Keratinocyte (primary cell): Measurements from ENCODE around the gene FLNA. TPM values are rescaled to one million over a fixed set of nuclear protein-coding genes. Genes with fewer than 3 reads are reported as not detected.

ENCODE experiments used
- DNase-seq: peaks from one replicate; pipeline ENCODE4 v3.0.0-alpha.2; 2011; ENCODE audit warnings: low read depth, missing footprints, low spot score
- FAIRE-seq: peaks from 2 replicates; lab custom pipeline; 2011; peaks lifted over from hg19 to GRCh38; lab: Jason Lieb, UNC
- H2AFZ ChIP-seq: 2 replicates; pipeline ENCODE4 v1.6.0; 2012; ENCODE audit warnings: low read length, control low read depth, inconsistent platforms; ENCODE audit not compliant: control insufficient read depth
- H3K27ac ChIP-seq: 2 replicates; pipeline ENCODE4 v1.5.1; 2011; ENCODE audit warnings: low read length; ENCODE audit not compliant: control insufficient read depth, insufficient read depth
- H3K27me3 ChIP-seq: 3 replicates; pipeline ENCODE4 v1.6.0; 2011; ENCODE audit warnings: low read length; ENCODE audit not compliant: control insufficient read depth, insufficient read depth; ENCODE audit errors: extremely low read depth
- H3K36me3 ChIP-seq, 2 experiments: 2 replicates in 1 of 2; 3 replicates in 1 of 2; pipeline ENCODE4 v1.5.1; 2011; ENCODE audit warnings: low read length in 2 of 2, mild to moderate bottlenecking in 1 of 2; ENCODE audit not compliant: control insufficient read depth in 2 of 2, insufficient read depth in 2 of 2; ENCODE audit errors: extremely low read depth in 1 of 2
- H3K4me1 ChIP-seq: 3 replicates; pipeline ENCODE4 v1.5.1; 2011; ENCODE audit warnings: low read length; ENCODE audit not compliant: control insufficient read depth, insufficient read depth; ENCODE audit errors: extremely low read depth
- H3K4me2 ChIP-seq: 3 replicates; pipeline ENCODE4 v1.6.0; 2011; ENCODE audit warnings: low read depth, low read length; ENCODE audit not compliant: control insufficient read depth, insufficient read depth; ENCODE audit errors: extremely low read depth
- H3K4me3 ChIP-seq, 3 experiments: fragments of 200-600 bp in 1 of 3; sonication (generic) in 1 of 3; 2 replicates in 2 of 3; 3 replicates in 1 of 3; pipeline ENCODE4 v1.5.1; 2011 to 2016; ENCODE audit warnings: low read length in 3 of 3, mild to moderate bottlenecking in 3 of 3, control low read depth in 2 of 3, inconsistent platforms in 1 of 3, low read depth in 1 of 3, mixed read lengths in 1 of 3, mixed run types in 1 of 3, moderate library complexity in 1 of 3; ENCODE audit not compliant: control insufficient read depth in 2 of 3, insufficient read depth in 2 of 3; ENCODE audit errors: extremely low read depth in 1 of 3
- H3K79me2 ChIP-seq: 2 replicates; pipeline ENCODE4 v1.6.0; 2012; ENCODE audit warnings: low read length; ENCODE audit not compliant: control insufficient read depth, insufficient read depth
- H3K9ac ChIP-seq: 3 replicates; pipeline ENCODE4 v1.6.0; 2011; ENCODE audit warnings: low read length; ENCODE audit not compliant: control insufficient read depth, insufficient read depth; ENCODE audit errors: extremely low read depth
- H3K9me1 ChIP-seq: 3 replicates; pipeline ENCODE4 v1.6.0; 2011; ENCODE audit warnings: low read length; ENCODE audit not compliant: control insufficient read depth, insufficient read depth; ENCODE audit errors: extremely low read depth
- H3K9me3 ChIP-seq: 2 replicates; pipeline ENCODE4 v1.5.1; 2012; ENCODE audit warnings: low read depth, low read length; ENCODE audit not compliant: control insufficient read depth
- H4K20me1 ChIP-seq: 3 replicates; pipeline ENCODE4 v1.6.0; 2011; ENCODE audit warnings: low read length; ENCODE audit not compliant: control insufficient read depth, insufficient read depth; ENCODE audit errors: extremely low read depth
- EZH2 ChIP-seq: IDR thresholded peaks from one replicate; pipeline ENCODE4 v1.6.1; 2012; ENCODE audit warnings: inconsistent platforms, mild to moderate bottlenecking, low read length, moderate library complexity
- dilution Hi-C: fragments of 300-500 bp; cut with MboI; formaldehyde crosslinking; loops from one replicate; pipeline ENCODE4 v1.7.0; 2020; ENCODE audit warnings: low sequenced_read_pairs; ENCODE audit not compliant: extremely low pct_ligation_motif_present
- polyA plus RNA-seq, 5 experiments: library from polyadenylated mRNA; depleted of rRNA in 3 of 5; stranded (reverse) in 3 of 5; stranded (forward) in 1 of 5; unstranded in 1 of 5; fragments of >200 nt; gene quantifications; 1 replicate in 1 of 5; 2 replicates in 3 of 5; 3 replicates in 1 of 5; pipeline versions ENCODE4 v1.2.1 to v1.2.3, GENCODE V29; 2011 to 2012; ENCODE audit warnings: missing spikeins in 2 of 5, low read depth in 1 of 5, low replicate concordance in 1 of 5
- TF ChIP-seq, protein P1 (sequence below), 3 experiments: IDR thresholded peaks in 1 of 3; conservative IDR thresholded peaks in 1 of 3; optimal IDR thresholded peaks in 1 of 3; 2 replicates in 2 of 3; 3 replicates in 1 of 3; pipeline versions ENCODE3 to v1.5.1; 2011; ENCODE audit warnings: low read length in 3 of 3, mild to moderate bottlenecking in 3 of 3, moderate library complexity in 2 of 3, control low read depth in 1 of 3, inconsistent platforms in 1 of 3; ENCODE audit not compliant: insufficient read depth in 2 of 3; ENCODE audit errors: extremely low read depth in 1 of 3

Gene FLNA
- polyA plus RNA-seq, 1 donor (not counting 4 experiments of a cell fraction or from before 2014, with no cell fraction given) = 245 TPM

DNA sequence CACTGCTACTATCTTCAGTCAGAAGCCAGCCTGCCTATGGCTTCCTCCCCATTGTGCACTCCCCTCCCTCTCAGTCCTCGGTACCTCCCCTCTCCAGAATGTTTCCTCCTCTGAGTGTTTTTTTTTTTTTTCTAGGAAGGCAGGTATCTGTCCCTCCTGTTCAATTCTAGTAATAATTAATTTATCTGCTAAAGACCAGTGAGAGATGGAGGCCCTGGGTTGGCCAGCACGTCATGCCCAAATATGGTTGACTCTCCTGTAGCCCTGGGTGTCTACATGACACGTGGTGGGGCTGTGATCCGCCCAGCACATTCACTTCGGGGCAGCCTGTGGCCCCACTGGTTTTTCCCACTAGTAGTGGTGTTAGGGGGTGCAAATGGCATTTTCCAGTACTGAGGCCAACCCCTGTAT lies 1.8 kb downstream of the FLNA start:
- FAIRE-seq (no peak), DNase-seq (no peak)
- Histone ChIP-seq H3K4me1 (peaks cover 33% of the 10 kb centered on the region), H3K4me2 (peak overlapping the region; percentile 62), H4K20me1 (no peaks in the 10 kb centered on the region), H3K27ac (no peak overlapping the region), H3K4me3 (no peak overlapping the region), H3K27me3 (no peaks in the 10 kb centered on the region), H3K9ac (no peak overlapping the region), H3K36me3 (peaks cover 2 to 5% of the 10 kb centered on the region in 2 experiments), H3K9me3 (peaks cover 2% of the 10 kb centered on the region), H2AFZ (no peak overlapping the region), H3K9me1 (no peaks in the 10 kb centered on the region), H3K79me2 (peaks cover 27% of the 10 kb centered on the region)
- dilution Hi-C loops = no loop called here
- TF ChIP-seq, protein P1, sequence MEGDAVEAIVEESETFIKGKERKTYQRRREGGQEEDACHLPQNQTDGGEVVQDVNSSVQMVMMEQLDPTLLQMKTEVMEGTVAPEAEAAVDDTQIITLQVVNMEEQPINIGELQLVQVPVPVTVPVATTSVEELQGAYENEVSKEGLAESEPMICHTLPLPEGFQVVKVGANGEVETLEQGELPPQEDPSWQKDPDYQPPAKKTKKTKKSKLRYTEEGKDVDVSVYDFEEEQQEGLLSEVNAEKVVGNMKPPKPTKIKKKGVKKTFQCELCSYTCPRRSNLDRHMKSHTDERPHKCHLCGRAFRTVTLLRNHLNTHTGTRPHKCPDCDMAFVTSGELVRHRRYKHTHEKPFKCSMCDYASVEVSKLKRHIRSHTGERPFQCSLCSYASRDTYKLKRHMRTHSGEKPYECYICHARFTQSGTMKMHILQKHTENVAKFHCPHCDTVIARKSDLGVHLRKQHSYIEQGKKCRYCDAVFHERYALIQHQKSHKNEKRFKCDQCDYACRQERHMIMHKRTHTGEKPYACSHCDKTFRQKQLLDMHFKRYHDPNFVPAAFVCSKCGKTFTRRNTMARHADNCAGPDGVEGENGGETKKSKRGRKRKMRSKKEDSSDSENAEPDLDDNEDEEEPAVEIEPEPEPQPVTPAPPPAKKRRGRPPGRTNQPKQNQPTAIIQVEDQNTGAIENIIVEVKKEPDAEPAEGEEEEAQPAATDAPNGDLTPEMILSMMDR (optimal IDR thresholded peaks at IDR 0.05 in 1 of 3, IDR thresholded peaks at IDR 0.05 in 1 of 3, conservative IDR thresholded peaks at IDR 0.05 in 1 of 3; ENCODE audit: extremely low read depth in 1 of 3, insufficient read depth in 2 of 3, low read length in 3 of 3) = no peak
- TF ChIP-seq EZH2 = no peak

DNA sequence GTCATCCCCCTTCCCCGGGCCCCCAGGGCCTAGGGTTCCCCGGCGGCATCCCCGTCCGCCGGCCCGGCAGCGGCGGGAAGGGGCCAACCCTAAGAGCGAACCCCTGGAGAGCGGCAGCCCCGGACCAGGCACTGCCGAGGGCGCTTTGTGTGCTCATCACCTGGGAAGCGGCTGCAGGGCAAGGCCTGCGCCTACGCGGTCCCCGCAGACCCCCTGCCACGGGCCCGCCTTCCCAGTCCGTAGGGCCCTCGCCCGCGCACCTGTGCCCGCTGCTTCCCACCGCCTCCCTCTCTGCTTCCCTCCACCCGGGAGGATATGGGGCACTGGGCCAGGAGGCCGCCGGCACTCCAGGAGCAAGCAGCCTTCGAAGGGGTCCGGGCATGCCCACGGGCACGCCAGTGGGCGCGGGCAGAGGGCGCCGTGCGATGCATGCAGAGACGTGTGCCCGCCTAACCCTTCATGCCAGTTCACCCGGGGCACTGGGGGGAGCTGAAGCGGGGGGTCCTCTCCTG lies 2.6 kb downstream of the FLNA start:
- no peak for FAIRE-seq
- no peaks in the 10 kb centered on the region for H3K27me3 ChIP-seq
- DNase-seq = no peak
- peaks cover 2% of the 10 kb centered on the region for H3K9me3 ChIP-seq
- dilution Hi-C loops = no loop called here
- H3K27ac ChIP-seq = peak overlapping the region; percentile 20
- H3K9me1 ChIP-seq = no peaks in the 10 kb centered on the region
- TF ChIP-seq EZH2 = no peak
- peak overlapping the region; percentile 45 to 68 (median 57) for H3K4me3 ChIP-seq
- H3K79me2 ChIP-seq = peaks cover 35% of the 10 kb centered on the region
- H2AFZ ChIP-seq = no peak overlapping the region
- peaks cover under 1% of the 10 kb centered on the region for H4K20me1 ChIP-seq
- peak overlapping the region; percentile 62 for H3K4me2 ChIP-seq
- peak overlapping the region; percentile 44 for H3K9ac ChIP-seq
- H3K36me3 ChIP-seq = peaks cover 5 to 6% of the 10 kb centered on the region in 2 experiments
- H3K4me1 ChIP-seq = peaks cover 40% of the 10 kb centered on the region
